Ovary (tissue), 9 donors: Measurements from ENCODE around the gene SMTNL1. TPM values are rescaled to one million over a fixed set of nuclear protein-coding genes. Genes with fewer than 3 reads are reported as not detected.

ENCODE experiments used
- DNase-seq, 5 donors: peaks; one replicate each; pipeline ENCODE4 v3.0.0-alpha.2; 2019 to 2020
- H3K27ac ChIP-seq, 2 donors: fragments of 200-600 bp; one replicate each; pipeline versions ENCODE4 v1.5.1 to v1.8.0; 2019 to 2022
- H3K27me3 ChIP-seq: fragments of 200-600 bp; one replicate; pipeline ENCODE4 v1.8.0; 2022
- H3K36me3 ChIP-seq: fragments of 200-600 bp; sonication (generic); one replicate; pipeline ENCODE4 v1.5.1; 2019
- H3K4me1 ChIP-seq: one replicate; pipeline ENCODE4 v1.8.1; 2013; ENCODE audit warnings: mild to moderate bottlenecking, moderate library complexity; ENCODE audit not compliant: insufficient read depth
- H3K4me3 ChIP-seq: fragments of 200-600 bp; sonication (generic); one replicate; pipeline ENCODE4 v1.5.1; 2017
- H3K9me3 ChIP-seq, 2 donors: fragments of 200-600 bp in 1 of 2; sonication (generic) in 1 of 2; one replicate each; pipeline versions ENCODE4 v1.5.1 to v1.8.1; 2013 to 2019; ENCODE audit warnings: mild to moderate bottlenecking in 1 of 2, moderate library complexity in 1 of 2
- EP300 ChIP-seq: sonication (generic); formaldehyde crosslinking; IDR thresholded peaks from one replicate; pipeline ENCODE4 v1.6.1; 2017; ENCODE audit warnings: antibody characterized with exemption
- POLR2A ChIP-seq: fragments of 450-650 bp; IDR thresholded peaks from one replicate; pipeline ENCODE4 v1.6.1; 2017; ENCODE audit warnings: antibody characterized with exemption, mild to moderate bottlenecking, moderate library complexity
- WGBS, 3 donors: extraction: QIAGEN DNeasy Blood & Tissue Kit in 1 of 3; methylation state at CpG; one replicate each; pipeline versions ENCODE4 v1.1.5 to v1.1.7; 2013 to 2017; 5-methylcytosine and 5-hydroxymethylcytosine counted together
- intact Hi-C, 4 donors: fragments of 100-400 bp; cut with DNase I; formaldehyde crosslinking; loops; one replicate each; pipeline versions ENCODE4 v1.11.0 to v1.15.1; 2022 to 2023
- polyA plus RNA-seq, 2 donors: library from polyadenylated mRNA; stranded (reverse); fragments of 200-250 nt in 1 of 2; fragments of 350-450 nt in 1 of 2; fragmentation: Illumina TruSeq in 1 of 2; extraction: RNeasy Lipid Tissue Mini Kit (QIAGEN cat#74804) in 1 of 2; gene quantifications; one replicate each; pipeline ENCODE4 v1.2.3, GENCODE V29; 2013 to 2014
- total RNA-seq, 7 donors: library from RNA; depleted of rRNA in 2 of 7; stranded (reverse); fragments of >200 nt in 2 of 7; fragmentation: NEBNext Ultra II Directional in 3 of 7; extraction: Animal tissue kit (Norgen Biotek cat#: 25700) in 3 of 7; gene quantifications; one replicate each; pipeline versions ENCODE4 v1.1.0 to v1.2.4, GENCODE V29; 2016 to 2023
- TF ChIP-seq, protein P1 (sequence below), 3 donors: fragments of 450-650 bp in 2 of 3; fragments of 200-600 bp in 1 of 3; IDR thresholded peaks; one replicate each; pipeline versions ENCODE4 v1.5.1 to v1.8.0; 2016 to 2022; ENCODE audit warnings: antibody characterized with exemption in 3 of 3, mild to moderate bottlenecking in 1 of 3
- donor health status: DM: no; HTN: no; CAD: no; lungs with moderate emphysema.
- donor health status: DM: no; HTN: no; CAD: no.
- donor health status: Bipolar disorder and iron deficiency.
- donor health status: DM: yes; HTN: yes; CAD: no.
- donor health status: DM: no; HTN: no; CAD: no.
- donor health status: DM: yes; HTN: yes; CAD: no.

SMTNL1 gene
- total and polyA plus RNA-seq, 9 donors: not detected

GRCh38 chr11:57514538-57515331 is 22.7 kb upstream of the SMTNL1 start:
- Histone ChIP-seq H3K27me3 (no peaks in the 10 kb centered on the region), H3K36me3 (no peaks in the 10 kb centered on the region), H3K27ac (peak overlapping the region; percentile 73 to 75), H3K4me1 (no peaks in the 10 kb centered on the region), H3K4me3 (peak overlapping the region; percentile 91), H3K9me3 (no peaks in the 10 kb centered on the region)
- peak; percentile 73 to 84 (median 76) for DNase-seq
- intact Hi-C loops: no loop called here
- TF ChIP-seq EP300 (no peak), POLR2A (no peak)
- TF ChIP-seq, protein P1, sequence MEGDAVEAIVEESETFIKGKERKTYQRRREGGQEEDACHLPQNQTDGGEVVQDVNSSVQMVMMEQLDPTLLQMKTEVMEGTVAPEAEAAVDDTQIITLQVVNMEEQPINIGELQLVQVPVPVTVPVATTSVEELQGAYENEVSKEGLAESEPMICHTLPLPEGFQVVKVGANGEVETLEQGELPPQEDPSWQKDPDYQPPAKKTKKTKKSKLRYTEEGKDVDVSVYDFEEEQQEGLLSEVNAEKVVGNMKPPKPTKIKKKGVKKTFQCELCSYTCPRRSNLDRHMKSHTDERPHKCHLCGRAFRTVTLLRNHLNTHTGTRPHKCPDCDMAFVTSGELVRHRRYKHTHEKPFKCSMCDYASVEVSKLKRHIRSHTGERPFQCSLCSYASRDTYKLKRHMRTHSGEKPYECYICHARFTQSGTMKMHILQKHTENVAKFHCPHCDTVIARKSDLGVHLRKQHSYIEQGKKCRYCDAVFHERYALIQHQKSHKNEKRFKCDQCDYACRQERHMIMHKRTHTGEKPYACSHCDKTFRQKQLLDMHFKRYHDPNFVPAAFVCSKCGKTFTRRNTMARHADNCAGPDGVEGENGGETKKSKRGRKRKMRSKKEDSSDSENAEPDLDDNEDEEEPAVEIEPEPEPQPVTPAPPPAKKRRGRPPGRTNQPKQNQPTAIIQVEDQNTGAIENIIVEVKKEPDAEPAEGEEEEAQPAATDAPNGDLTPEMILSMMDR (IDR thresholded peaks at IDR 0.05): no peak
- WGBS, 3 donors: 0 to 1% (median 1%) methylated on average over 57 of the region's 57 CpGs

DNA sequence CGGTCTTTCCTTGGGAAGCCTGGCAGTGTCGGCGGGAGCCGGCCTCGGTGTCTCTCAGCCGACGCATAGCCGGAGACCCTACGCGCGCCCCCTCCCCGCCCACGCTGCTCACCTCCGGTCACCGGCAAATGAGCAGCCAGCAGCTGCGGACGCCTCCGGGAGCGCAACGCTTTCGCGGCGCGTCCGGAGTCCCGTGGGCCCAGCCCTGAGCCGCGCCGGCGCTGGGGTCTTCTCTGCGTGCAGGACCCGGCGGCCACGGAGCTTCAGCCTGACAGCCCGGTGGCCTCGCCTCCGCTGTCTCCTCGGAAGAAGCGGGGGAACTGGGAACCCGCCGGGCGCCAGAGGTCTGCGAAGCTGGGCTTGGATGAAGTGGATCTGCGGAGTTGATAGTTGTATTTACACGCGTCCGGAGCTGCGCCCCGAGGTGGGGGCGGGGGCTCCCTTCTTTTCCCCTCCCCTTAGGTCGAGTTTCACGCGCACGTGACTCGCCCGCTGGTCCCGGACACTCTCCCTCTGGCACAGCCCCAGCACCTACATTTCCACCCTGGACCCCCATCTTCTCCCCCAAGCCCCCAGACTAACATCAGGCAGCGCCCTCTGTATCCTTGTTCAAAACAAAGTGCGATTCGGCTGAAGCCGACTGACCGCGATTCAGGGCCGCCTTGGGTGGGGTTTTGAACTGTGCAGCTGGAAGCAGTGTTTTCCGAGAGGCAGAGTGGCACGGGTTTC is 21.9 kb upstream of the SMTNL1 start, which contains the start of gene SLC43A1:
SLC43A1 (minus strand) TSS at position 371 of the 729 bp plus-strand sequence. CDS start 1,591 bp downstream, outside the sequence.
- Histone ChIP-seq H3K4me1 (no peaks in the 10 kb centered on the region), H3K27me3 (no peaks in the 10 kb centered on the region), H3K4me3 (peak within 1 kb of the TSS; percentile 91), H3K9me3 (no peaks in the 10 kb centered on the region), H3K36me3 (no peaks in the 10 kb centered on the region), H3K27ac (peak within 1 kb of the TSS; percentile 73 to 75)
- TF ChIP-seq, protein P1 (IDR thresholded peaks at IDR 0.05): no peak
- TF ChIP-seq POLR2A (no peak), EP300 (no peak)
- intact Hi-C loops: no loop called here
- peak; percentile 68 to 81 (median 71) for DNase-seq
- WGBS, 3 donors: 0% methylated on average over 65 to 66 of the region's 66 CpGs

GRCh38 chr11:57516061-57516443 is 21.3 kb upstream of the SMTNL1 start:
- no peak for DNase-seq
- Histone ChIP-seq H3K9me3 (no peaks in the 10 kb centered on the region), H3K27ac (peak overlapping the region; percentile 73 to 75), H3K27me3 (no peaks in the 10 kb centered on the region), H3K4me3 (peak overlapping the region; percentile 91), H3K36me3 (no peaks in the 10 kb centered on the region), H3K4me1 (no peaks in the 10 kb centered on the region)
- no peak for TF ChIP-seq EP300
- TF ChIP-seq POLR2A: no peak
- TF ChIP-seq, protein P1 (IDR thresholded peaks at IDR 0.05): no peak
- intact Hi-C loops: no loop called here
- 7 to 11% (median 10%) methylated on average over 5 of the region's 5 CpGs for WGBS, 3 donors

- Histone ChIP-seq H3K4me1 (no peaks in the 10 kb centered on the region), H3K27me3 (no peaks in the 10 kb centered on the region), H3K9me3 (no peaks in the 10 kb centered on the region), H3K36me3 (no peaks in the 10 kb centered on the region), H3K27ac (no peak overlapping the region), H3K4me3 (no peak overlapping the region)
- DNase-seq: no peak
- TF ChIP-seq POLR2A: no peak
- TF ChIP-seq EP300: no peak
- TF ChIP-seq, protein P1 (IDR thresholded peaks at IDR 0.05): no peak
- intact Hi-C loops: loop anchor here in 2 of 4 donors (5.0 to 10.0 kb wide), 2 partner anchors 59 to 66 kb away; partner anchors contain the start of gene RTN4RL2 (in 1 of the 2)
- WGBS, 3 donors: 88 to 92% (median 90%) methylated on average over 2 of the region's 2 CpGs
Observed at GRCh38 chr11:57521116-57521515, 16.3 kb upstream of the SMTNL1 start.
